Osteoblast (primary cell): Measurements from ENCODE around the gene GPX2. TPM values are rescaled to one million over a fixed set of nuclear protein-coding genes. Genes with fewer than 3 reads are reported as not detected.

Experiments used
- DNase-seq: peaks from one replicate; pipeline ENCODE4 v3.0.0; 2011; ENCODE audit warnings: low spot score, mixed read lengths; ENCODE audit not compliant: insufficient read length; ENCODE audit errors: missing footprints
- H2AFZ ChIP-seq: 2 replicates; pipeline ENCODE4 v1.6.0; 2011; ENCODE audit warnings: mild to moderate bottlenecking, low read length
- H3K27ac ChIP-seq: 2 replicates; pipeline ENCODE4 v1.5.1; 2011; ENCODE audit warnings: mild to moderate bottlenecking, low read depth, low read length, moderate library complexity
- H3K27me3 ChIP-seq: 2 replicates; pipeline ENCODE4 v1.6.0; 2012; ENCODE audit warnings: mild to moderate bottlenecking, control low read depth, inconsistent platforms, low read length, moderate library complexity; ENCODE audit not compliant: insufficient read depth
- H3K36me3 ChIP-seq: 2 replicates; pipeline ENCODE4 v1.5.1; 2011; ENCODE audit warnings: mild to moderate bottlenecking, low read length, control low read depth, moderate library complexity; ENCODE audit not compliant: insufficient read depth
- H3K4me1 ChIP-seq: 2 replicates; pipeline ENCODE4 v1.5.1; 2011; ENCODE audit warnings: mild to moderate bottlenecking, low read length, control low read depth, moderate library complexity; ENCODE audit not compliant: insufficient read depth
- H3K4me2 ChIP-seq: 2 replicates; pipeline ENCODE4 v1.6.0; 2011; ENCODE audit warnings: mild to moderate bottlenecking, low read length; ENCODE audit not compliant: insufficient read depth
- H3K4me3 ChIP-seq: fragments of 200-600 bp; sonication (generic); 3 replicates; pipeline ENCODE4 v1.5.1; 2012; ENCODE audit warnings: mild to moderate bottlenecking, low read length, inconsistent platforms; ENCODE audit not compliant: insufficient read depth
- H3K79me2 ChIP-seq: 2 replicates; pipeline ENCODE4 v1.6.0; 2012; ENCODE audit warnings: mild to moderate bottlenecking, low read length, control low read depth, inconsistent platforms; ENCODE audit not compliant: insufficient read depth
- H3K9me3 ChIP-seq: 2 replicates; pipeline ENCODE4 v1.5.1; 2011; ENCODE audit warnings: low read depth, low read length, control low read depth
- H4K20me1 ChIP-seq: 2 replicates; pipeline ENCODE4 v1.6.0; 2012; ENCODE audit warnings: mild to moderate bottlenecking, low read length, control low read depth; ENCODE audit not compliant: insufficient read depth
- CTCF ChIP-seq: IDR thresholded peaks from 2 replicates; pipeline ENCODE4 v1.5.1; 2011; ENCODE audit warnings: mild to moderate bottlenecking, low read depth, low read length, moderate library complexity; ENCODE audit errors: extremely low read depth
- total RNA-seq: library from RNA; depleted of rRNA; stranded (reverse); fragments of >200 nt; gene quantifications from 2 replicates; pipeline ENCODE4 v1.2.3, GENCODE V29; 2012

Gene GPX2
- total RNA-seq, 1 donor = not detected

GRCh38 chr14:64948612-64949210, 6.2 kb upstream of the GPX2 start:
- Histone ChIP-seq H2AFZ (no peak overlapping the region), H3K27me3 (no peaks in the 10 kb centered on the region), H3K27ac (no peak overlapping the region), H3K4me1 (no peaks in the 10 kb centered on the region), H3K36me3 (peaks cover 2% of the 10 kb centered on the region), H3K9me3 (no peaks in the 10 kb centered on the region), H3K79me2 (no peaks in the 10 kb centered on the region), H3K4me3 (no peak overlapping the region), H4K20me1 (peaks cover 3% of the 10 kb centered on the region), H3K4me2 (no peak overlapping the region)
- no peak for DNase-seq
- TF ChIP-seq CTCF = no peak

GRCh38 chr14:64947710-64948611, 5.4 kb upstream of the GPX2 start:
- H3K27ac ChIP-seq = no peak overlapping the region
- H2AFZ ChIP-seq = no peak overlapping the region
- no peak for TF ChIP-seq CTCF
- no peaks in the 10 kb centered on the region for H3K27me3 ChIP-seq
- no peak for DNase-seq
- H3K36me3 ChIP-seq = peaks cover 4% of the 10 kb centered on the region
- no peaks in the 10 kb centered on the region for H3K9me3 ChIP-seq
- no peaks in the 10 kb centered on the region for H3K79me2 ChIP-seq
- H4K20me1 ChIP-seq = peaks cover 3% of the 10 kb centered on the region
- H3K4me3 ChIP-seq = no peak overlapping the region
- no peak overlapping the region for H3K4me2 ChIP-seq
- H3K4me1 ChIP-seq = no peaks in the 10 kb centered on the region

- Histone ChIP-seq H3K27me3 (no peaks in the 10 kb centered on the region), H3K27ac (no peak overlapping the region), H3K4me1 (no peaks in the 10 kb centered on the region), H3K79me2 (no peaks in the 10 kb centered on the region), H2AFZ (no peak overlapping the region), H4K20me1 (no peaks in the 10 kb centered on the region), H3K36me3 (peaks cover 4% of the 10 kb centered on the region), H3K4me2 (no peak overlapping the region), H3K4me3 (no peak overlapping the region), H3K9me3 (no peaks in the 10 kb centered on the region)
- TF ChIP-seq CTCF = no peak
- DNase-seq = no peak
These were observed 3.9 kb upstream of the GPX2 start for GRCh38 chr14:64946310-64947045.
